PC-9 (cell line): ENCODE measurements around the gene HS3ST3A1. TPM values are rescaled to one million over a fixed set of nuclear protein-coding genes. Genes with fewer than 3 reads are reported as not detected.

Experiments
- BruUV-seq: library from RNA; stranded (reverse); fragments of 400-500 nt; replicated peaks from 2 replicates; lab custom pipeline; 2021; lab: Mats Ljungman, UMichigan
- CTCF ChIA-PET: fragments of 300-600 bp; sonication (Branson Sonifier 250); formaldehyde crosslinking; loops from one replicate; lab custom pipeline; 2022; ENCODE audit warnings: antibody characterized with exemption; lab: Charles Lee
- POLR2A ChIA-PET: fragments of 300-600 bp; sonication (Branson Sonifier 250); formaldehyde crosslinking; loops from one replicate; lab custom pipeline; 2022; ENCODE audit warnings: antibody characterized with exemption; ENCODE audit not compliant: unreplicated experiment; lab: Charles Lee
- DNase-seq, 2 experiments: peaks; one replicate each; pipeline versions ENCODE4 v3.0.0 to v3.0.0-alpha.2; 2015 to 2022; ENCODE audit warnings: mixed read lengths in 1 of 2
- H2AFZ ChIP-seq: fragments of 200-600 bp; sonication (generic); 2 replicates; pipeline ENCODE4 v1.8.1; 2017; ENCODE audit warnings: antibody characterized with exemption
- H3F3A ChIP-seq: fragments of 200-600 bp; sonication (generic); 2 replicates; pipeline ENCODE4 v1.8.1; 2017; ENCODE audit warnings: antibody characterized with exemption, mild to moderate bottlenecking, low read depth; ENCODE audit not compliant: insufficient read depth
- H3K27ac ChIP-seq: fragments of 200-600 bp; sonication (generic); 2 replicates; pipeline ENCODE4 v1.6.1; 2016; ENCODE audit warnings: mixed run types
- H3K27me3 ChIP-seq: fragments of 200-600 bp; sonication (generic); 2 replicates; pipeline ENCODE4 v1.6.1; 2016; ENCODE audit warnings: low read depth, mixed run types; ENCODE audit not compliant: insufficient read depth
- H3K36me3 ChIP-seq: fragments of 200-600 bp; sonication (generic); 2 replicates; pipeline ENCODE4 v1.6.1; 2016; ENCODE audit warnings: low read depth, mixed run types
- H3K4me1 ChIP-seq: fragments of 200-600 bp; sonication (generic); replicated peaks from 2 replicates; pipeline ENCODE4 v1.6.1; 2016; ENCODE audit warnings: mixed run types; ENCODE audit not compliant: insufficient read depth
- H3K4me2 ChIP-seq: fragments of 200-600 bp; sonication (generic); 2 replicates; pipeline ENCODE4 v1.6.1; 2017; ENCODE audit warnings: mixed run types
- H3K4me3 ChIP-seq: fragments of 200-600 bp; sonication (generic); 2 replicates; pipeline ENCODE4 v1.6.1; 2016; ENCODE audit warnings: mixed run types
- H3K79me2 ChIP-seq: fragments of 200-600 bp; sonication (generic); 2 replicates; pipeline ENCODE4 v1.6.1; 2017; ENCODE audit warnings: low read depth, mixed run types
- H3K9me2 ChIP-seq: fragments of 200-600 bp; sonication (generic); 2 replicates; pipeline ENCODE4 v1.8.1; 2017; ENCODE audit warnings: mild to moderate bottlenecking; ENCODE audit not compliant: insufficient read depth
- H3K9me3 ChIP-seq: fragments of 200-600 bp; sonication (generic); 2 replicates; pipeline ENCODE4 v1.8.1; 2016; ENCODE audit warnings: low read depth; ENCODE audit not compliant: insufficient read depth
- H4K20me1 ChIP-seq: fragments of 200-600 bp; sonication (generic); 2 replicates; pipeline ENCODE4 v1.8.1; 2017; ENCODE audit not compliant: insufficient read depth
- CTCF ChIP-seq: fragments of 200-600 bp; sonication (generic); conservative IDR thresholded peaks from 2 replicates; pipeline ENCODE4 v1.6.1; 2017; ENCODE audit warnings: mixed run types, antibody characterized with exemption, mild to moderate bottlenecking, moderate library complexity
- EZH2 ChIP-seq: fragments of 200-600 bp; sonication (generic); IDR thresholded peaks from 2 replicates; pipeline ENCODE4 v1.8.0; 2017; ENCODE audit warnings: antibody characterized with exemption, low read depth
- intact Hi-C: fragments of 100-400 bp; cut with micrococcal nuclease; formaldehyde crosslinking; loops from one replicate; pipeline ENCODE4 v1.10.0; 2022; ENCODE audit not compliant: unreplicated experiment
- total RNA-seq: library from RNA; stranded (reverse); gene quantifications from 2 replicates; pipeline ENCODE4 v1.2.3, GENCODE V29; 2021

The HS3ST3A1 gene
- total RNA-seq, 1 experiment from 2014 or later, result not detected

GRCh38 chr17:13600475-13601321 is 1.0 kb downstream of the HS3ST3A1 start:
- no peak overlapping the region for H3K4me2 ChIP-seq
- H2AFZ ChIP-seq, result no peak overlapping the region
- POLR2A ChIA-PET, result no interaction called here
- intact Hi-C loops, result no loop called here
- CTCF ChIA-PET, result no interaction called here
- no peak overlapping the region for H3K27ac ChIP-seq
- H3K4me3 ChIP-seq, result no peak overlapping the region
- DNase-seq, result no peak
- no TSS peak for BruUV-seq
- no peaks in the 10 kb centered on the region for H3K9me3 ChIP-seq
- no peaks in the 10 kb centered on the region for H3F3A ChIP-seq
- TF ChIP-seq EZH2, result no peak
- no peak for TF ChIP-seq CTCF
- no peaks in the 10 kb centered on the region for H3K9me2 ChIP-seq
- no peaks in the 10 kb centered on the region for H3K36me3 ChIP-seq
- H4K20me1 ChIP-seq, result no peaks in the 10 kb centered on the region
- H3K4me1 ChIP-seq, result no peaks in the 10 kb centered on the region
- no peaks in the 10 kb centered on the region for H3K79me2 ChIP-seq
- no peaks in the 10 kb centered on the region for H3K27me3 ChIP-seq

DNA sequence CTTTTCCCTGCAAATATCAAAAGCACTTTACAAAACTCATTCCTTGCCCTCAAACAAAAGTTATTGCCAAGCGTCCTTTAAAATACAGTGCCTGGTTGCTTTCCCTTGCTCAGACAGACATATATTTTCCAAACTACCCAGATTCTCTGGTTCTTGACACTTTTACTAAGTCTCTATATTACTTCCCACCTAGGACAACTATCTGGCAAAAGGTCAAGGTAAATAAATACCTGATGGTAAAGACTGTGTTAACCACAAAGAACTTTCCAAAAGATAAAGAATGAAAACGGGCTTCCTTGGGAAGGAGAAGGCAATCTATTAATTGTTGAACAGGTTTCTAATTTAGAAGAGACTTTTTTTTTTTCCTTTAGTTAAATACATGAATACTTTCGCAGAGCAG is 1.9 kb downstream of the HS3ST3A1 start:
- Histone ChIP-seq H2AFZ (no peak overlapping the region), H3K79me2 (no peaks in the 10 kb centered on the region), H4K20me1 (no peaks in the 10 kb centered on the region), H3K36me3 (no peaks in the 10 kb centered on the region), H3K4me2 (no peak overlapping the region), H3K4me1 (no peaks in the 10 kb centered on the region), H3K4me3 (no peak overlapping the region), H3K27me3 (no peaks in the 10 kb centered on the region), H3F3A (no peaks in the 10 kb centered on the region), H3K27ac (no peak overlapping the region), H3K9me2 (no peaks in the 10 kb centered on the region), H3K9me3 (no peaks in the 10 kb centered on the region)
- ChIA-PET POLR2A (no interaction called here), CTCF (no interaction called here)
- DNase-seq, result no peak
- intact Hi-C loops, result no loop called here
- no TSS peak for BruUV-seq
- no peak for TF ChIP-seq CTCF

DNA sequence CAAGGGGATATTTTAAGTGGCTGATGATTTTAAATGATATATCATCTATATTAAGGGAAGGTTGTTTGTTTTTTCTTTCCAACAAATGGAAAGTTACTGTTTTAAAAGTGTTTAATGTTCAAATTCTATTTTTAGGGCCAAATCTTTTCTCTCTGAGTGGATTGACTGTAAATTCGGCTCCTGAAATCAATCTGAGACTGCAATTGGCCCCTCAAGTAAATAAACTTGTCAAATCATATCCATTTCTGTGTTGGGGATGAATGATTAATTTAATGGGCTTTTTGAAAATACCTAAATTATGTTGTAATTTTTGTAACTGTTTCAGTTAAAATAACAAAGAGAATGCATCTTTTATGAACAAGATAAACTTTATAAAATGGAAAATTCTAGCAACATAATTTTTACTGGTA is 2.6 kb downstream of the HS3ST3A1 start:
- Histone ChIP-seq H3K4me3 (no peak overlapping the region), H3K79me2 (no peaks in the 10 kb centered on the region)
- intact Hi-C loops, result no loop called here

More for the DNA sequence above, 2.6 kb downstream of the HS3ST3A1 start:
- Histone ChIP-seq H3K27ac (no peak overlapping the region), H4K20me1 (no peaks in the 10 kb centered on the region), H3K9me2 (no peaks in the 10 kb centered on the region), H2AFZ (no peak overlapping the region), H3K4me1 (no peaks in the 10 kb centered on the region), H3K9me3 (no peaks in the 10 kb centered on the region), H3K27me3 (no peaks in the 10 kb centered on the region), H3K36me3 (no peaks in the 10 kb centered on the region), H3K4me2 (no peak overlapping the region), H3F3A (no peaks in the 10 kb centered on the region)
- no peak for DNase-seq
- ChIA-PET CTCF (no interaction called here), POLR2A (no interaction called here)
- TF ChIP-seq EZH2 (no peak), CTCF (no peak)
- no TSS peak for BruUV-seq
